Sigmoid colon (tissue), 7 donors: ENCODE data around the gene EIF2S1. TPM values are rescaled to one million over a fixed set of nuclear protein-coding genes. Genes with fewer than 3 reads are reported as not detected.

Source experiments
- DNase-seq: peaks from one replicate; pipeline ENCODE4 v3.0.0-alpha.2; 2019
- H3K27ac ChIP-seq, 4 donors: fragments of 200-600 bp; sonication (generic); one replicate each; pipeline ENCODE4 v1.5.1; 2016 to 2019; ENCODE audit warnings: mild to moderate bottlenecking in 1 of 4
- H3K27me3 ChIP-seq, 3 donors: fragments of 200-600 bp; sonication (generic); one replicate each; pipeline ENCODE4 v1.5.1; 2019; ENCODE audit warnings: mild to moderate bottlenecking in 1 of 3
- H3K36me3 ChIP-seq, 4 donors: fragments of 200-600 bp; sonication (generic); one replicate each; pipeline ENCODE4 v1.5.1; 2016 to 2019
- H3K4me1 ChIP-seq, 4 donors: fragments of 200-600 bp; sonication (generic); one replicate each; pipeline ENCODE4 v1.5.1; 2017 to 2019
- H3K4me3 ChIP-seq, 4 donors: fragments of 200-600 bp; sonication (generic); one replicate each; pipeline ENCODE4 v1.5.1; 2017 to 2019; ENCODE audit warnings: mild to moderate bottlenecking in 2 of 4, moderate library complexity in 1 of 4
- H3K9me3 ChIP-seq, 4 donors: fragments of 200-600 bp in 3 of 4; sonication (generic) in 3 of 4; one replicate each; pipeline versions ENCODE4 v1.5.1 to v1.6.1; 2013 to 2019
- EP300 ChIP-seq, 4 donors: sonication (generic); formaldehyde crosslinking; IDR thresholded peaks; one replicate each; pipeline ENCODE4 v1.6.1; 2017; ENCODE audit warnings: antibody characterized with exemption in 4 of 4
- POLR2A ChIP-seq, 2 donors: fragments of 450-650 bp; IDR thresholded peaks; one replicate each; pipeline ENCODE4 v1.6.1; 2016; ENCODE audit warnings: antibody characterized with exemption in 2 of 2, mild to moderate bottlenecking in 2 of 2, moderate library complexity in 2 of 2
- POLR2AphosphoS5 ChIP-seq, 4 donors: sonication (generic); formaldehyde crosslinking; IDR thresholded peaks; one replicate each; pipeline ENCODE4 v1.6.1; 2017; ENCODE audit warnings: antibody characterized with exemption in 4 of 4
- WGBS, 2 donors: extraction: QIAGEN DNeasy Blood & Tissue Kit; methylation state at CpG; one replicate each; pipeline ENCODE4 v1.1.7; 2013; 5-methylcytosine and 5-hydroxymethylcytosine counted together
- intact Hi-C: fragments of 100-400 bp; cut with DNase I; formaldehyde crosslinking; loops from one replicate; pipeline ENCODE4 v1.15.1; 2023
- polyA plus RNA-seq, 3 donors: library from polyadenylated mRNA; stranded (reverse); fragments of 200-250 nt; gene quantifications; one replicate each; pipeline ENCODE4 v1.2.3, GENCODE V29; 2013
- total RNA-seq, 4 donors: library from RNA; depleted of rRNA; stranded (reverse); fragments of >200 nt; gene quantifications; one replicate each; pipeline ENCODE4 v1.1.0, GENCODE V29; 2016
- TF ChIP-seq, protein P1 (sequence below), 4 experiments: fragments of 450-650 bp in 3 of 4; fragments of 200-600 bp in 1 of 4; IDR thresholded peaks; one replicate each; pipeline ENCODE4 v1.5.1; 2016 to 2019; ENCODE audit warnings: antibody characterized with exemption in 4 of 4, mild to moderate bottlenecking in 3 of 4, moderate library complexity in 2 of 4
- donor health status: healthy with polysubstance abuse.
- donor health status: Bipolar disorder and iron deficiency.
- donor health status: healthy.

The EIF2S1 gene
- total and polyA plus RNA-seq, 7 donors = 31.3 to 131 (median 104) TPM

DNA sequence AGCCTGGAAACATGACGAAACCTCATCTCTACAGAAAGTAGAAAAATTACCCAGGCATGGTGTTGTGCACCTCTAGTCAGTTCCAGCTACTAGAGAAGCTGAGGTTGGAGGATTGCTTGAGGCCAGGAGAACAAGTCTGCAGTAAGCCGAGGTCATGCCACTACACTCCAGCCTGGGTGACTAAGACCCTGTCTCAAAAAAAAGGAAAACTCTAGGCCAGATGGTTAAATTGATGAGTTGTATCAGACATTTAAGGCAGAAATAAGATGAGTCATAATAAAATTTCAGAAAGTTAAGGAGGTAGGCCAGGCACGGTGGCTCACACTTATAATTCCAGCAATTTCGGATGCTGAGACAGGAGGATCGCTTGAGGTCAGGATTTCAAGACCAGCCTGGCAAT, 10.7 kb downstream of the EIF2S1 start:
- TF ChIP-seq, protein P1, sequence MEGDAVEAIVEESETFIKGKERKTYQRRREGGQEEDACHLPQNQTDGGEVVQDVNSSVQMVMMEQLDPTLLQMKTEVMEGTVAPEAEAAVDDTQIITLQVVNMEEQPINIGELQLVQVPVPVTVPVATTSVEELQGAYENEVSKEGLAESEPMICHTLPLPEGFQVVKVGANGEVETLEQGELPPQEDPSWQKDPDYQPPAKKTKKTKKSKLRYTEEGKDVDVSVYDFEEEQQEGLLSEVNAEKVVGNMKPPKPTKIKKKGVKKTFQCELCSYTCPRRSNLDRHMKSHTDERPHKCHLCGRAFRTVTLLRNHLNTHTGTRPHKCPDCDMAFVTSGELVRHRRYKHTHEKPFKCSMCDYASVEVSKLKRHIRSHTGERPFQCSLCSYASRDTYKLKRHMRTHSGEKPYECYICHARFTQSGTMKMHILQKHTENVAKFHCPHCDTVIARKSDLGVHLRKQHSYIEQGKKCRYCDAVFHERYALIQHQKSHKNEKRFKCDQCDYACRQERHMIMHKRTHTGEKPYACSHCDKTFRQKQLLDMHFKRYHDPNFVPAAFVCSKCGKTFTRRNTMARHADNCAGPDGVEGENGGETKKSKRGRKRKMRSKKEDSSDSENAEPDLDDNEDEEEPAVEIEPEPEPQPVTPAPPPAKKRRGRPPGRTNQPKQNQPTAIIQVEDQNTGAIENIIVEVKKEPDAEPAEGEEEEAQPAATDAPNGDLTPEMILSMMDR (IDR thresholded peaks at IDR 0.05) = no peak
- no peak for TF ChIP-seq POLR2A (IDR thresholded peaks at IDR 0.05)
- TF ChIP-seq EP300 (IDR thresholded peaks at IDR 0.05) = no peak
- no peak for TF ChIP-seq POLR2AphosphoS5 (IDR thresholded peaks at IDR 0.05)
- H3K4me1 ChIP-seq = peaks cover 0 to 4% (median 0%) of the 10 kb centered on the region in 4 donors
- WGBS, 2 donors = 86 to 95% methylated on average over 5 of the region's 5 CpGs
- intact Hi-C loops = no loop called here
- no peaks in the 10 kb centered on the region for H3K27me3 ChIP-seq
- DNase-seq = no peak
- no peaks in the 10 kb centered on the region for H3K9me3 ChIP-seq
- H3K27ac ChIP-seq = no peak overlapping the region
- no peak overlapping the region for H3K4me3 ChIP-seq
- H3K36me3 ChIP-seq = peaks cover 7 to 100% (median 34%) of the 10 kb centered on the region in 4 donors

DNA sequence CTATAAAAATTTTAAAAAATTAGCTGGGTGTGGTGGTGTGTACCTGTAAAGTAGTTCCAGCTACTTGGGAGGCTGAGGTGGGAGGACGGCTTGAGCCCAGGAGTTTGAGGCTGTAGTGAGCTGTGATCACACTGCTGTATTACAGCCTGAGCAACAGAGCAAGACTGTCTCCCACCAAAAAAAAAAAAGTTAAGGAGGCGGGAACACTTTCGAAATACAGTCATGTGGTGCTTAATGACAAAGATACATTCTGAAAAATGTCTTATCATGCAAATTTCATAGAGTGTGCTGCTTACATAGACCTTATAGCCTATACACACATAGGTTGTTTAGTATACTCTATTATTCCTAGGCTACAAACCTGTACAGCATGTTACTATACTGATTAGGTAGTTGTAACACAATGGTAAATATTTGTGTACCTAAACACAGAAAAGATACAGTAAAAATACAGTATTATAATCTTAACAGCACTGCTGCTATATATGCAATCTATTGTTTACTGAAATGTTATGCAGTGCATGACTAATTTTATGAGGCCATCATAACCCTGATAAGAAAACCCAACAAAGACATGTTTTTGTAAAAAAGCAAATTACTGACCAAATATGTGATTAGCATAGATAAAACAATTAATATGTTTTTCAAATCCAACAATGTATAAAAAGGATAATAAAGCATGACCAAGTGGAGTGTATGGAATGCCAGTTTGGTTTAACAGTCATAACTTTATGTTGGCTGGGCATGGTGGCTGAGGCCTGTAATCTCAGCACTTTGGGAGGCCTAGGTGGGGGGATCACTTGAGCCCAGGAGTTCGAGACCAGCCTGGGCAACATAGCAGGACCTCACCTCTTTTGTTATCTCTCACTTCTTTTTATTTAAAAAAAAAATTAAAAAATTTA, 11.4 kb downstream of the EIF2S1 start:
- no peaks in the 10 kb centered on the region for H3K9me3 ChIP-seq
- peaks cover 0 to 4% (median 0%) of the 10 kb centered on the region in 4 donors for H3K4me1 ChIP-seq
- TF ChIP-seq EP300 (IDR thresholded peaks at IDR 0.05) = no peak
- TF ChIP-seq POLR2AphosphoS5 (IDR thresholded peaks at IDR 0.05) = no peak
- no peak for TF ChIP-seq POLR2A (IDR thresholded peaks at IDR 0.05)
- TF ChIP-seq, protein P1 (IDR thresholded peaks at IDR 0.05) = no peak
- intact Hi-C loops = no loop called here
- H3K27me3 ChIP-seq = no peaks in the 10 kb centered on the region
- H3K36me3 ChIP-seq = peaks cover 7 to 100% (median 29%) of the 10 kb centered on the region in 4 donors
- 92% methylated on average over 4 of the region's 4 CpGs for WGBS, 2 donors
- H3K4me3 ChIP-seq = no peak overlapping the region
- no peak for DNase-seq
- H3K27ac ChIP-seq = no peak overlapping the region

DNA sequence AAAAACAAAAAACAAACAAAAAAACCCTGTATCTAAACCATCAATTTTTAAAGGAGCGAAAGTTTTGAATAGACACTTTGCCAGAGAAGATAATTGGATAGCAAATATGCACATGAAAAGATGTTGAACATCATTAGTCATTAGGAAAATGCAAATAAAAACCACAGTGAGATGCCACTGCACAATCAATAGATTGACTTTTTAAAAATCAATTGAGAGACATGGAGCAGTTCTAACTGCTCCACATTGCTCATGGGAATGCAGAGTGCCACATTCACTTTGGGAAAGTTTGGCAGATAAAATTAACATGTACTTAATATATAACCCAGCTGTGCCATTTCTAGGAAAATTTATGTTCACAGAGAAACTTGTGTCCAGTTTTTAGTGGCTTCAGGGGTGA, 12.7 kb downstream of the EIF2S1 start:
- DNase-seq = no peak
- 97 to 99% methylated on average over 1 of the region's 1 CpG for WGBS, 2 donors
- no peaks in the 10 kb centered on the region for H3K9me3 ChIP-seq
- H3K36me3 ChIP-seq = peaks cover 0 to 100% (median 27%) of the 10 kb centered on the region in 4 donors
- intact Hi-C loops = no loop called here
- H3K27ac ChIP-seq = no peak overlapping the region
- H3K27me3 ChIP-seq = no peaks in the 10 kb centered on the region
- no peak overlapping the region for H3K4me3 ChIP-seq
- TF ChIP-seq EP300 (IDR thresholded peaks at IDR 0.05) = no peak
- no peak for TF ChIP-seq POLR2A (IDR thresholded peaks at IDR 0.05)
- no peak for TF ChIP-seq POLR2AphosphoS5 (IDR thresholded peaks at IDR 0.05)
- TF ChIP-seq, protein P1 (IDR thresholded peaks at IDR 0.05) = no peak
- peaks cover 0 to 3% (median 0%) of the 10 kb centered on the region in 4 donors for H3K4me1 ChIP-seq

DNA sequence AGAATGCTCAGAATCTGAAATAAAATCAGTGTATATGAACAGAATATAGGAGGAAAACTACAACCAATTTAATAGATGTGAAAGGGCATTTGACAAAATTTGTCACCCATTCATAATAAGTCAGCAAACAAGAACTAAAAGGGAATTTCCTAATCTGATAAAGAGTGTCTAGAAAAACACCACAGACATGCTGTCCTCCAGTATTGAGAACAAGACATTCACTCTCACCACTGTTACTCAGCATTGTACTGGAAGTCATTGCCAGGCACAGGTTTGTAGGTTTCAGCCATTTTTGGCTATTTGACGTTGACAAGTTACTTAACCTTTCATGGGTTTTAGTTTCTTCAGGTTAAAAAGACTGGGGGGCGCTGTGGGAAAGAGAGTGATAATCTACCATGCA, 13.2 kb downstream of the EIF2S1 start:
- WGBS, 2 donors = 81 to 87% methylated on average over 2 of the region's 2 CpGs
- Histone ChIP-seq H3K4me1 (no peaks in the 10 kb centered on the region), H3K4me3 (no peak overlapping the region), H3K27ac (no peak overlapping the region), H3K36me3 (peaks cover 0 to 100% (median 23%) of the 10 kb centered on the region in 4 donors), H3K9me3 (no peaks in the 10 kb centered on the region), H3K27me3 (no peaks in the 10 kb centered on the region)
- TF ChIP-seq POLR2AphosphoS5 (IDR thresholded peaks at IDR 0.05) = no peak
- TF ChIP-seq POLR2A (IDR thresholded peaks at IDR 0.05) = no peak
- TF ChIP-seq, protein P1 (IDR thresholded peaks at IDR 0.05) = no peak
- no peak for TF ChIP-seq EP300 (IDR thresholded peaks at IDR 0.05)
- intact Hi-C loops = no loop called here
- DNase-seq = no peak
